Prostate gland (tissue), 2 donors: ENCODE measurements around the gene COPB1. TPM values are rescaled to one million over a fixed set of nuclear protein-coding genes. Genes with fewer than 3 reads are reported as not detected.

Source experiments
- DNase-seq: peaks from one replicate; pipeline ENCODE4 v3.0.0-alpha.2; 2019; ENCODE audit warnings: low spot score
- H3K27ac ChIP-seq, 2 donors: fragments of 200-600 bp; sonication (generic); 2 replicates each; pipeline ENCODE4 v1.5.1; 2017 to 2019
- H3K27me3 ChIP-seq: fragments of 200-600 bp; sonication (generic); replicated peaks from 2 replicates; pipeline ENCODE4 v1.5.1; 2019; ENCODE audit not compliant: insufficient read depth
- H3K36me3 ChIP-seq, 2 donors: fragments of 200-600 bp; sonication (generic); 1 replicate in 1 of 2; 2 replicates in 1 of 2; pipeline versions ENCODE4 v1.5.1 to v1.8.1; 2017 to 2019
- H3K4me1 ChIP-seq: fragments of 200-600 bp; sonication (generic); replicated peaks from 2 replicates; pipeline ENCODE4 v1.5.1; 2019
- H3K4me3 ChIP-seq, 2 donors: fragments of 200-600 bp; sonication (generic); 2 replicates each; pipeline ENCODE4 v1.5.1; 2017 to 2019
- H3K9me3 ChIP-seq: fragments of 200-600 bp; sonication (generic); 2 replicates; pipeline ENCODE4 v1.5.1; 2017
- CTCF ChIP-seq, 4 experiments: fragments of 200-600 bp in 2 of 4; fragments of 450-650 bp in 2 of 4; sonication (generic) in 2 of 4; IDR thresholded peaks; 1 replicate in 3 of 4; 2 replicates in 1 of 4; pipeline ENCODE4 v1.5.1; 2016 to 2019; ENCODE audit warnings: antibody characterized with exemption in 4 of 4, mild to moderate bottlenecking in 2 of 4, moderate library complexity in 2 of 4
- POLR2A ChIP-seq: fragments of 450-650 bp; IDR thresholded peaks from one replicate; pipeline ENCODE4 v1.6.1; 2016; ENCODE audit warnings: antibody characterized with exemption, mild to moderate bottlenecking
- POLR2AphosphoS5 ChIP-seq: sonication (generic); formaldehyde crosslinking; IDR thresholded peaks from one replicate; pipeline ENCODE4 v1.6.1; 2017; ENCODE audit warnings: antibody characterized with exemption
- WGBS: methylation state at CpG from one replicate; pipeline ENCODE4 v1.1.5; 2018; 5-methylcytosine and 5-hydroxymethylcytosine counted together
- intact Hi-C: fragments of 100-400 bp; cut with DNase I; formaldehyde crosslinking; loops from one replicate; pipeline ENCODE4 v1.14.2; 2022
- total RNA-seq, 2 donors: library from RNA; depleted of rRNA; stranded (reverse); fragments of >200 nt; gene quantifications; one replicate each; pipeline ENCODE4 v1.1.0, GENCODE V29; 2016

COPB1 gene
- total RNA-seq, 2 donors from 2014 or later = 77.7 to 145 TPM

GRCh38 chr11:14444441-14445189 lies 55.0 kb downstream of the COPB1 start:
- Histone ChIP-seq H3K4me1 (no peaks in the 10 kb centered on the region), H3K27me3 (no peaks in the 10 kb centered on the region), H3K36me3 (no peaks in the 10 kb centered on the region), H3K4me3 (no peak overlapping the region), H3K27ac (no peak overlapping the region), H3K9me3 (no peaks in the 10 kb centered on the region)
- intact Hi-C loops = no loop called here
- no peak for DNase-seq
- TF ChIP-seq CTCF (IDR thresholded peaks at IDR 0.05) (no peak), POLR2AphosphoS5 (no peak), POLR2A (no peak)
- 90% methylated on average over 8 of the region's 8 CpGs for WGBS

GRCh38 chr11:14443638-14444037 lies 56.0 kb downstream of the COPB1 start:
- no peaks in the 10 kb centered on the region for H3K4me1 ChIP-seq
- no peaks in the 10 kb centered on the region for H3K9me3 ChIP-seq
- H3K27me3 ChIP-seq = no peaks in the 10 kb centered on the region
- H3K27ac ChIP-seq = no peak overlapping the region
- no peak overlapping the region for H3K4me3 ChIP-seq
- intact Hi-C loops = no loop called here
- H3K36me3 ChIP-seq = no peaks in the 10 kb centered on the region
- no peak for DNase-seq
- no peak for TF ChIP-seq POLR2A
- no peak for TF ChIP-seq POLR2AphosphoS5
- no peak for TF ChIP-seq CTCF (IDR thresholded peaks at IDR 0.05)
- WGBS = 47% methylated on average over 1 of the region's 1 CpG

GRCh38 chr11:14435717-14436512 lies 63.7 kb downstream of the COPB1 start:
- no peak for DNase-seq
- H3K4me3 ChIP-seq = no peak overlapping the region
- H3K36me3 ChIP-seq = no peaks in the 10 kb centered on the region
- 50% methylated on average over 3 of the region's 3 CpGs for WGBS
- H3K9me3 ChIP-seq = no peaks in the 10 kb centered on the region
- no peak overlapping the region for H3K27ac ChIP-seq
- H3K27me3 ChIP-seq = no peaks in the 10 kb centered on the region
- H3K4me1 ChIP-seq = no peaks in the 10 kb centered on the region
- intact Hi-C loops = no loop called here
- no peak for TF ChIP-seq CTCF (IDR thresholded peaks at IDR 0.05)
- TF ChIP-seq POLR2AphosphoS5 = no peak
- no peak for TF ChIP-seq POLR2A

- Histone ChIP-seq H3K4me1 (no peaks in the 10 kb centered on the region), H3K27me3 (no peaks in the 10 kb centered on the region), H3K27ac (no peak overlapping the region), H3K36me3 (no peaks in the 10 kb centered on the region), H3K9me3 (no peaks in the 10 kb centered on the region), H3K4me3 (no peak overlapping the region)
- intact Hi-C loops = no loop called here
- TF ChIP-seq CTCF (IDR thresholded peaks at IDR 0.05) = no peak
- no peak for TF ChIP-seq POLR2A
- TF ChIP-seq POLR2AphosphoS5 = no peak
- no peak for DNase-seq
Measured at GRCh38 chr11:14425621-14426020, 74.0 kb downstream of the COPB1 start.
